Smooth muscle cell (in vitro differentiated cells): Measurements from ENCODE around the gene SYT17. TPM values are rescaled to one million over a fixed set of nuclear protein-coding genes. Genes with fewer than 3 reads are reported as not detected.

Experiments used
- DNase-seq: peaks from one replicate; lab custom pipeline; 2025; ENCODE audit not compliant: unreplicated experiment; lab: John Stamatoyannopoulos, UW
- H2AFZ ChIP-seq: fragments of 200-600 bp; sonication (generic); 2 replicates; pipeline ENCODE4 v1.6.0; 2016; ENCODE audit warnings: antibody characterized with exemption, low read depth, mild to moderate bottlenecking
- H3F3A ChIP-seq: fragments of 200-600 bp; sonication (generic); 2 replicates; pipeline ENCODE4 v1.6.0; 2017; ENCODE audit warnings: antibody characterized with exemption, low read depth
- H3K27ac ChIP-seq: fragments of 200-600 bp; sonication (generic); 2 replicates; pipeline ENCODE4 v1.5.1; 2016; ENCODE audit warnings: low read depth, mild to moderate bottlenecking
- H3K27me3 ChIP-seq: fragments of 200-600 bp; sonication (generic); 2 replicates; pipeline ENCODE4 v1.6.1; 2016; ENCODE audit warnings: low read depth, mild to moderate bottlenecking
- H3K36me3 ChIP-seq: fragments of 200-600 bp; sonication (generic); 2 replicates; pipeline ENCODE4 v1.5.1; 2016; ENCODE audit warnings: low read depth
- H3K4me1 ChIP-seq: fragments of 200-600 bp; sonication (generic); 2 replicates; pipeline ENCODE4 v1.5.1; 2016; ENCODE audit warnings: low read depth
- H3K4me2 ChIP-seq: fragments of 200-600 bp; sonication (generic); 2 replicates; pipeline ENCODE4 v1.6.0; 2016; ENCODE audit warnings: mild to moderate bottlenecking
- H3K4me3 ChIP-seq: fragments of 200-600 bp; sonication (generic); 2 replicates; pipeline ENCODE4 v1.5.1; 2016; ENCODE audit warnings: mild to moderate bottlenecking
- H3K79me2 ChIP-seq: fragments of 200-600 bp; sonication (generic); 2 replicates; pipeline ENCODE4 v1.6.0; 2016; ENCODE audit warnings: low read depth, mild to moderate bottlenecking
- H3K9ac ChIP-seq: fragments of 200-600 bp; sonication (generic); 2 replicates; pipeline ENCODE4 v1.6.0; 2016; ENCODE audit warnings: low read depth
- H3K9me3 ChIP-seq: fragments of 200-600 bp; sonication (generic); replicated peaks from 2 replicates; pipeline ENCODE4 v1.5.1; 2016; ENCODE audit warnings: low read depth
- H4K20me1 ChIP-seq: fragments of 200-600 bp; sonication (generic); 2 replicates; pipeline ENCODE4 v1.6.0; 2016; ENCODE audit warnings: low read depth
- WGBS: methylation state at CpG from one replicate; pipeline ENCODE4 v1.1.7; 2016; ENCODE audit warnings: low lambda C conversion rate; 5-methylcytosine and 5-hydroxymethylcytosine counted together
- polyA plus RNA-seq: library from polyadenylated mRNA; unstranded; fragments of >200 nt; fragmentation: Nextera tagmentation; extraction: Ambion mirVana; gene quantifications from 2 replicates; pipeline ENCODE4 v1.2.1, GENCODE V29; 2016
- total RNA-seq: library from RNA; depleted of rRNA; stranded (reverse); fragments of >200 nt; gene quantifications from 2 replicates; pipeline ENCODE4 v1.2.3, GENCODE V29; 2014
- TF ChIP-seq, protein P1 (sequence below): fragments of 200-600 bp; sonication (generic); IDR thresholded peaks from 2 replicates; pipeline ENCODE4 v1.5.1; 2017; ENCODE audit warnings: borderline replicate concordance, mild to moderate bottlenecking, antibody characterized with exemption; ENCODE audit not compliant: insufficient read depth, poor library complexity, severe bottlenecking

SYT17 gene
- total and polyA plus RNA-seq, 2 experiments from 2014 or later: 2.0 to 3.9 TPM

DNA sequence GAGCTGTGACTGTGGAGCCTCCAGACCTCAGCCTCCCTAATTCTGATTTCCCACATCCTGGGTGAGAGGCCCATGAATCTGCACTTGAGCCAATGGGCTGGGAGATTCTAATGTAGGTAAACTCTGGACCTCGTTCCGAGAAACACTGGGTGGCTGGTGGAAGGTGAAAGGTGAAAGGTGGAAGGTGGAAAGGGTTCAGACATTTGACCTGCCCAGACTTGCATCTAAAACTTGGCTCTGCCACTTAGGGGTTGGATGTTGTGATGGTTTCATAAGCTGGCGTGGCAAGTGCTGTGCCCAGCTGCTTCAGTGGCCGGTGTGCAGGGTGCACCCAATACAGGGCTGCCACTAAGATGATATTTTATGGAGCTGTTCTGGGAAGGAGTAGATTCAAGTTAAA lies 24.8 kb downstream of the SYT17 start:
- 91% methylated on average over 4 of the region's 4 CpGs for whole genome bisulfite sequencing
- Histone ChIP-seq H3K36me3 (no peaks in the 10 kb centered on the region), H3K79me2 (no peaks in the 10 kb centered on the region), H3K4me1 (no peaks in the 10 kb centered on the region), H3K4me3 (no peak overlapping the region), H2AFZ (no peak overlapping the region), H3K27ac (no peak overlapping the region), H4K20me1 (no peaks in the 10 kb centered on the region), H3K27me3 (no peaks in the 10 kb centered on the region), H3K9ac (no peak overlapping the region), H3K4me2 (no peak overlapping the region), H3K9me3 (no peaks in the 10 kb centered on the region), H3F3A (peaks cover 9% of the 10 kb centered on the region)
- DNase-seq: no peak
- TF ChIP-seq, protein P1, sequence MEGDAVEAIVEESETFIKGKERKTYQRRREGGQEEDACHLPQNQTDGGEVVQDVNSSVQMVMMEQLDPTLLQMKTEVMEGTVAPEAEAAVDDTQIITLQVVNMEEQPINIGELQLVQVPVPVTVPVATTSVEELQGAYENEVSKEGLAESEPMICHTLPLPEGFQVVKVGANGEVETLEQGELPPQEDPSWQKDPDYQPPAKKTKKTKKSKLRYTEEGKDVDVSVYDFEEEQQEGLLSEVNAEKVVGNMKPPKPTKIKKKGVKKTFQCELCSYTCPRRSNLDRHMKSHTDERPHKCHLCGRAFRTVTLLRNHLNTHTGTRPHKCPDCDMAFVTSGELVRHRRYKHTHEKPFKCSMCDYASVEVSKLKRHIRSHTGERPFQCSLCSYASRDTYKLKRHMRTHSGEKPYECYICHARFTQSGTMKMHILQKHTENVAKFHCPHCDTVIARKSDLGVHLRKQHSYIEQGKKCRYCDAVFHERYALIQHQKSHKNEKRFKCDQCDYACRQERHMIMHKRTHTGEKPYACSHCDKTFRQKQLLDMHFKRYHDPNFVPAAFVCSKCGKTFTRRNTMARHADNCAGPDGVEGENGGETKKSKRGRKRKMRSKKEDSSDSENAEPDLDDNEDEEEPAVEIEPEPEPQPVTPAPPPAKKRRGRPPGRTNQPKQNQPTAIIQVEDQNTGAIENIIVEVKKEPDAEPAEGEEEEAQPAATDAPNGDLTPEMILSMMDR: no peak

DNA sequence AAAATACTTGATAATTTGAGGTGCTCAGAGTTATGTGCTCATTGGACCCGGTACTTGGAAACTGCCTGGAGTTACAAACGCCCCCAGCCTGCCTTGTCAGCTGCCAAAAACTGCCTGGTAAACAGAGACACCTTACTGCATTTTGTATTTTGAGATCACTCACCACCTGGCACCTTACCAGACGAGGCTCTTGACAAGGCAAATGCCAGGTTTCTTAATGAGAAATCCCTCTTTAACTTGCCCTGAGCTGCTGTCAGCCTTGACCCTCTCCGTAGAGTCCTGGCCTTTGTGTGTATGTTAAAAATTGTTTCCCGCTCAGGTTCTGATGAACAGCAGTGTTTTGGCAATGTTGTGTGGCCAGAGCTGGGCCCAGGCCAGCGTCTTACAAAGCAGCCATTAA lies 28.8 kb downstream of the SYT17 start:
- H3K9me3 ChIP-seq: no peaks in the 10 kb centered on the region
- H3K36me3 ChIP-seq: no peaks in the 10 kb centered on the region
- H3F3A ChIP-seq: no peaks in the 10 kb centered on the region
- no peaks in the 10 kb centered on the region for H3K79me2 ChIP-seq
- 83% methylated on average over 6 of the region's 6 CpGs for WGBS
- no peak overlapping the region for H3K4me2 ChIP-seq
- DNase-seq: no peak
- H3K4me3 ChIP-seq: no peak overlapping the region
- H3K27me3 ChIP-seq: no peaks in the 10 kb centered on the region
- H3K27ac ChIP-seq: no peak overlapping the region
- no peaks in the 10 kb centered on the region for H4K20me1 ChIP-seq
- no peak overlapping the region for H2AFZ ChIP-seq
- TF ChIP-seq, protein P1: no peak
- no peak overlapping the region for H3K9ac ChIP-seq
- no peaks in the 10 kb centered on the region for H3K4me1 ChIP-seq

DNA sequence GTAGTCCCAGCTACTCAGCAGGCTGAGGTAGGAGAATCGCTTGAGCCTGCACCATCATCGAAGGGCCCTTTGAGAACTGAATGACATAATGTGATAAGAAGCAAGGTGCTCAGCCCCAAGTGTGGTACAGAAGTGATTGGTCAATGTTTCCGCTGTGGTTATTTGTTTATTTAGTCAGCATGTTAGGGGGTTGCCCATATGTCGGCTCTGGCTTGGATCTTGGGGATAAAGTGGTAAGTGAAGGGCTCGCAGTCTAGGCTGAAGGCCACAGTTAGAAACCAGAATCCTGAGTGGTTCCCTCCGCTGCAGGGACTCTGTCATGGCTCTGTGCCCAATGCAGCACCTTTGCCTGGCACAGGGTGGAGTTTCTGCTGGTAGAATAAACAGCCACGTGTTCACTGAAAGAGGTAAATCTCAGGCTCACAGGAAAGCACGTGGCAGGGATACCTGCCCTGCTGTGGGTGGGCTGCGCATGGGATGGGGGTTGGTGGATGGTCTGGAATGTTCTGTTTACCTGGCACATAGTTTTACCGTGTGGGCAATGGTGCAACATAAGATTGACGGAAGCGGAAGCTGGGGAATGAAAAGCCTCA lies 35.4 kb downstream of the SYT17 start:
- no peaks in the 10 kb centered on the region for H3K36me3 ChIP-seq
- H3K9me3 ChIP-seq: no peaks in the 10 kb centered on the region
- H3K4me2 ChIP-seq: no peak overlapping the region
- H3K27ac ChIP-seq: no peak overlapping the region
- no peaks in the 10 kb centered on the region for H3F3A ChIP-seq
- no peaks in the 10 kb centered on the region for H3K4me1 ChIP-seq
- no peak overlapping the region for H2AFZ ChIP-seq
- WGBS: 91% methylated on average over 12 of the region's 12 CpGs
- no peak overlapping the region for H3K9ac ChIP-seq
- H3K4me3 ChIP-seq: no peak overlapping the region
- no peak for DNase-seq
- H3K79me2 ChIP-seq: no peaks in the 10 kb centered on the region
- no peaks in the 10 kb centered on the region for H4K20me1 ChIP-seq
- H3K27me3 ChIP-seq: no peaks in the 10 kb centered on the region
- TF ChIP-seq, protein P1: no peak

DNA sequence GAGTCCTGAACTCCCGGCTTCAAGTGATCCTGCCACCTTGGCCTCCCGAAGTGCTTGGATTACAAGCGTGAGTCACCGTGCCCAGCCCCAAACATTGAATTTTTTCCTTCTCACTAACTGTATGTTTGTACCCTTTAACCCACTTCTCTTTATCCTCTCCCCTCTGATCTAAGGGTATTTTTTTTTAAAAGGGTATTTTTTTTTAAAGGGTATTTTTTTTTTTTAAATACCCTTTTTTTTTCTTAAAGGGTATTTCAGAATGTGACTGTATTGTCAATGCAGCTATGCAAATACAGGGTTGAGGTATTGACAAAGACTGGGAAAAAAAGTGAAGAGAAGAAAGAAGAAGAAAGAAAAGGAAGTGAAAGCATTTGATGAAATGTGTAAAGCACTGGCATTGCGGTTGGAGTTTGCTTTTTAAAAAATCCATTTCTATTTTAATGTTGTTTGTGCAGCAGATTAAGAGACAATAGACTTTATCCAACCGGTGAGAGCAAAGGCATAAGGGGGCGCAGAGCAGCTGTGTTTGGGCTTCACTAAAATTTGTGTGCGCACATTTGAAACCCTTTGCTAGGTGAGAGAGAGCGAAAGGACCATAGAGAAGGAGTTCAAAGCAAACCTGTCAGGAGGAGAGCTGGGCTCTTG lies 42.4 kb downstream of the SYT17 start:
- WGBS: 51% methylated on average over 9 of the region's 9 CpGs
- Histone ChIP-seq H3K9ac (no peak overlapping the region), H3K79me2 (no peaks in the 10 kb centered on the region), H3F3A (no peaks in the 10 kb centered on the region), H3K27me3 (no peaks in the 10 kb centered on the region), H2AFZ (no peak overlapping the region), H3K9me3 (no peaks in the 10 kb centered on the region), H4K20me1 (no peaks in the 10 kb centered on the region), H3K27ac (no peak overlapping the region), H3K4me1 (peaks cover 12% of the 10 kb centered on the region), H3K36me3 (no peaks in the 10 kb centered on the region), H3K4me2 (no peak overlapping the region), H3K4me3 (no peak overlapping the region)
- DNase-seq: no peak
- TF ChIP-seq, protein P1: no peak
